CD4-positive, alpha-beta T cell treated with Interleukin-15 for 4 hours (primary cell): ENCODE data around the gene INTS15.
A peak's percentile ranks its signal among the peaks of the same experiment; 100 is the strongest.
"Not testable (repeated sequence)": the region's sequence is repeated elsewhere in the genome, so short reads cannot be mapped to it uniquely, and the experiment has no call there.

Experiments
- DNase-seq: peaks from one replicate; pipeline ENCODE4 v3.0.0-alpha.2; 2020; ENCODE audit warnings: low spot score

The INTS15 gene

DNA sequence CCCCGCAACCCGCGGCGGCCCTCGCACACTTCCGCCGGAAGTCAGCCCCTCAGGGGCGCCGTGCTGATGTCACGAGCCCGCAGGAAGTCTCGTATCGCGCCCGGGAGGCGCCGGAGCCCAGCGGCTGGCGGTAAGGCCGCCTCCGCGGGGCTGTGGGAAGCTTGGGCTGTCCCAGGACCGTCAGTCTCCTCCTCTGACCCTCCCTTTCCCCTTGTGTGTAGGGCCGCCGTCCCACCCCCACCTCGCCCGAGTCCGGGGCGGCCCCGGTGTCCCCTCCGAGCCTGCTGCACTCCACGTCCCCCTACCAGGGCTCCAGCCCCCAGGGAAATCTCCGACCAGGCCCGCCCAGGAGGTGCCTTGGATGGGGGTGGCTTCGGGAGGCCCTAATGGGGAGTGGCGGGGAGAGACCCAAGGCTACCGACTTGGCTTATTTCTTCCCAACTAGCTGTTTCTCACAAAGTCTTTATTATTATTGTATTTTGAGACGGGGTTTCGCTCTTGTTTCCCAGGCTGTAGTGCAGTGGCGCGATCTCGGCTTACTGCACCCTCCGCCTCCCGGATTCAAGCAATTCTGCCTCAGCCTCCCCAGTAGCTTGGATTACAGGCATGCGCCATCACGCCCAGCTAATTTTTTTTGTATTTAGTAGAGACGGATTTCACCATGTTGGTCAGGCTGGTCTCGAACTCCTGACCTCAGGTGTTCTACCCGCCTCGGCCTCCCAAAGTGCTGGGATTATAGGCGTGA lies 12.3 kb upstream of the INTS15 start, which contains the start of gene ZDHHC4:
TSS of gene ZDHHC4 (plus strand) at position 86 of the 745 bp plus-strand sequence. CDS start 3,108 bp downstream, outside the sequence.
- DNase-seq = peak; percentile 84

DNA sequence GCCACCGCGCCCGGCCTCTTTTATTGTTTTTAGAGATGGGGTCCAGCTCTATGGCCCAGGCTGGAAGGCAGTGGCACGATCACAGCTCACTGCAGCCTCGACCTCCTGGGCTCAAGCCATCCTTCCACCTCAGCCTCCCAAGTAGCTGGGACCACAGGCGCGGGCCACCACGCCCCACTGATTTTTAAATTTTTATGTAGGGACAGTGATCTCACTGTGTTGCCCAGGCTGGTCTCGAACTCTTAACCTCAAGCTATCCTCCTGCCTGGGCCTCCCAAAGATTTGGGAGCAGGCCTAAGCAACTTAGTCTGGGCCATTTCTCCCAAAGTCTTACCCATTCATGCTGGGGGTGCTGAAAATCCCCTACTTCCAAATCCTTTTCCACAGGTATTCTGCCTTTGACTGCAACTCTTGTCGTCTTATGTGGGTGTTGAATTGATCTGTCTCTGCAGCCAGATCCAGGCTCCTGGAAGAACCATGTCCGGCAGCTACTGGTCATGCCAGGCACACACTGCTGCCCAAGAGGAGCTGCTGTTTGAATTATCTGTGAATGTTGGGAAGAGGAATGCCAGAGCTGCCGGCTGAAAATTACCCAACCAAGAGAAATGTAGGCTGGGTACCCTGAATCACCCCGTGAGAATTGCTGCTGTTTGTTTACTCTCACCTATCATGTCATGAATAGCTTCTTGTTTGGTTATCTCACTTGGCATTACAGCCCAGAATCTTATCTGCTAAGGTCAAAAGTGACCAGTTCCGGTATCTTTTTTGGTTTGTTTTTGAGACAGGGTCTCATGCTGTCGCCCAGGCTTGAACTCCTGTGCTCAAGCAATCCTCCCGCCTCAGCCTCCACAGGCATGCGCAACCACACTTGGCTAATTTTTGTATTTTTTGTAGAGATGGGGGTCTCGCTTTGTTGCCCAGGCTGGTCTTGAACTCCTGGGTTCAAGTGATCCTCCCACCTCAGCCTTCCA lies 11.4 kb upstream of the INTS15 start:
- no peak for DNase-seq

DNA sequence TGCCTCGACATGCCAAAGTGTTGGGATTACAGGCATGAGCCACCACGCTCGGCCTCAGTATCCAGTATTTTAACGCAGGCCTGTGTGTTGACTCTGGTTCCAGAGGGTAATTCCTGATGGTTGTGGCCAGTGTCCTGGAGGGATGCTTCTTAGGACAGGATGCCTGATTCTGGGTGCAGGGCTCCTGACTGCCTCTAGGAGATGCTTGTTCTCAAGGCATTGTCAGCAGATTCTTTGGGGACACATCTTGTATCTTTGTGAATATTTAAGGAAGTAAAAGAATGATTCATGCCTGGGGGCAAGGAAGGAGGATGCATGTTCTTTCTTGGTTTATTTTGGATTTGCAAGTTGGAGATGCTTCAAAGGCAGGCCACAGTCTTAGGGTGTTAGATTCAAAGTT lies 10.4 kb upstream of the INTS15 start:
- DNase-seq = no peak

DNA sequence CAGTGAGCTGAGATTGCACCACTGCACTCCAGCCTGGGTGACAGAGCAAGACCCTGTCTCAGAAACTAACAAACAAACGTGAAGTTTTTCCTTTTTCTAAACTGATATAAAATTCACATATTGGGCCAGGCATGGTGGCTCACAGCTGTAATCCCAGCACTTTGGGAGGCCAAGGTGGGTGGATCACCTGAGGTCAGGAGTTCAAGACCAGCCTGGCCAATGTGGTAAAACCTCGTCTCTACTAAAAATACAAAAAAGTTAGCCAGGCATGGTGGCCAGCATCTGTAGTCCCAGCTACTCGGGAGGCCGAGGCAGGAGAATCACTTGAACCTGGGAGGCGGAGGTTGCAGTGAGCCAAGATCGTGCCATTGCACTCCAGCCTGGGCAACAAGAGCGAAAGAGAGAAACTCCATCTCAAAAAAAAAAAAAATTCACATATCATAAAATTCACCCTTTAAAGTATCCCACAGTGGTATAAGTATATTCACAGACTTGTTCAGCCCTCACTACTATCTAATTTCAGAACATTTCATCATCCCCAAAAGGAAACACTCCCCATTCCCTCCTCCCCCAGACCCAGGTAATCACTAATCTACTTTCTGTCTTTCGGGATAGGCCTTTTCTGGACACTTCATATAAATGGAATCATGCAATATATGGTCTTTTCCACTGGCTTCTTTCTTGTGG lies 3.9 kb upstream of the INTS15 start:
- DNase-seq = not testable (repeated sequence)

DNA sequence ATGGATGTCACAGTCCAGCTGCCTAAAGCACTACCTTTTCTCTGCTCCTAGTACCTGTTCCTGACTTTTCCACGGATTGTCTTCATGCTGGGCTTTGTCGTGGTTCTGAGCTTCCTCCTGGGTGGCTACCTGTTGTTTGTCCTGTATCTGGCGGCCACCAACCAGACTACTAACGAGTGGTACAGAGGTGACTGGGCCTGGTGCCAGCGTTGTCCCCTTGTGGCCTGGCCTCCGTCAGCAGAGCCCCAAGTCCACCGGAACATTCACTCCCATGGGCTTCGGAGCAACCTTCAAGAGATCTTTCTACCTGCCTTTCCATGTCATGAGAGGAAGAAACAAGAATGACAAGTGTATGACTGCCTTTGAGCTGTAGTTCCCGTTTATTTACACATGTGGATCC lies 1.3 kb upstream of the INTS15 start:
- no peak for DNase-seq

DNA sequence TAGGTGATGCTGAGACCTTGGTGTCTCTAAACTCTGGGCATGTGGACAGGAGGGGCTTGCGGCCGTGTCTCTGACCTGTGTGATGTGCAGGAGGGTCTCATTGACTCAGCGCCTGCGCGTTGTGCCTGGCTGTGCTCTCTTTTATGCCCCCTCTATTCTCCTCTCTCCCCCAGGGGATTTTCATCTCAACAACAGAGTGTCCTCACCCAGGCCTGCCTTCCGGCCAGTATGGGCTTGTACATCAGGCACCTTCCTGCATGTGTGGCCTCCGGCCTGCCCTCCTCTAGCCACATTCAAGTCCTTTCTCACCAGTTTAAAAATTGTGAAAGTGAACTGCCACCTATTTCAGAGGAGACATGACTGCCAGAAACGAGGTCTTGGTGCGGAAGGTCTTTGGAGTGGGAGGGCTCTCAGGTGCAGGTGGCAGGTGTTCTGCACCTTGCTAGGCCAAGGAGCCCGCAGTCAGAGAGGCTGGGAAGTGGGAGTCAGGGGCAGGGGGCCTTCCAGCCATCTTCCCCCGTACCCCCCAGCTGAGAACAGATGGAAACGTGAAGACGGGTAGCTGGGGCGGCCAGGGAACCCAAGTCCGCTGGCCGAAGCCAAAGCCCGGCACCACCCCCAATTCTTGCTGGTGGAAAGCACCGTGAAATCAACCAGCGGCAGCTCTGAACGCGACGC lies 531 bp upstream of the INTS15 start:
- DNase-seq = no peak

DNA sequence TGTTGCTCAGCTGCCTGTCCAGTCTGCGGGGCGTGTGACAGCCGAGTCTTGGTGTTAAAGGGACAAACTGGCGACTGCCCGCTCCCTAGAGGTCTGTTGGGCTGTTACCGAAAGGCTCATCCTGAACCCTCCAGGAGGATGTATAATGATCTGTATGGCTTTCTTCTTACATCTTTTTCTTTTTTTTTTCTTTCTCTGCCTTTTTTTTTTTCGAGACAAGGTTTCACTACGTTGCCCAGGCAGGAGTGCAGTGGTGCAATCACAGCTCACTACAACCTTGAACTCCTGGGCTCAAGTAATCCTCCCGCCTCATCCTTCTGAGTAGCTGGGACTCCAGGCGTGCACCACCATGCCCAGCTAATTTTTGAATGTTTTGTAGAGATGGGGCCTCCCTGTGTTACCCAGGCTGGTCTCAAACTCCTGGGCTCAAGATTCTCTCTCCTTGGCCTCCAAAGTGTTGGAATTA lies 857 bp downstream of the INTS15 start:
- DNase-seq = no peak

DNA sequence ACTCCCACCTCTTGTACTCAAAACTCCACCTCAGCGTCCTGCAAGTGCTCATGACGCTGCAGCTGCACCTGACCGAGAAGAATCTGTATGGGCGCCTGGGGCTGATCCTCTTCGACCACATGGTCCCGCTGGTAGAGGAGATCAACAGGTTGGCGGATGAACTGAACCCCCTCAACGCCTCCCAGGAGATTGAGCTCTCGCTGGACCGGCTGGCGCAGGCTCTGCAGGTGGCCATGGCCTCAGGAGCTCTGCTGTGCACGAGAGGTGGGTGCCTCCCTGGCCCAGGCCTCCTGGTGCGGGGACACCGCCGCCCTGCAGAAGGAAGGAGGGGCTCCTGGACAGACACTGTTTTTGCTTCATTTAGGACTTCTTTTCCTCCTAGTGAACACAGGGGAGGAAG lies 10.3 kb downstream of the INTS15 start:
- no peak for DNase-seq

DNA sequence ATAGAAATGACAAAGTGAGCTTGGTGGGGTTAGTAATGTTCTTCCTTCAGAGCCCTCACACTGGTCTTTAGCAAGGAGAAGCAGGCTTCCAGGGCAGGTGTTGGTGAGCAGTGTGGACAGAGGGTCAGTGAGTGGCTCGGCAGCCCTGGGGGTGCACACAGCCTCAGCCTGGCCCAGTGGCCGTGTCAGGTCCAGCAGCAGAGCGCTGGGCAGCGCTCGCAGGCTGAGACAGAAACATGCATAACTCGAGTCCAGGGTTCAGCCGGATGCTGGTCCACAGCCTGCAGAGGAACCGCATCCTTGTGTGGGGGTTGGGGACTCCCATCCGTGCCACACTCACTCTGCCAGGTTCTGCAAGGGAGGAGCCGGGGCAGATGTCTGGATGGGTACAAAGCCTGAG lies 14.6 kb downstream of the INTS15 start:
- DNase-seq = no peak

DNA sequence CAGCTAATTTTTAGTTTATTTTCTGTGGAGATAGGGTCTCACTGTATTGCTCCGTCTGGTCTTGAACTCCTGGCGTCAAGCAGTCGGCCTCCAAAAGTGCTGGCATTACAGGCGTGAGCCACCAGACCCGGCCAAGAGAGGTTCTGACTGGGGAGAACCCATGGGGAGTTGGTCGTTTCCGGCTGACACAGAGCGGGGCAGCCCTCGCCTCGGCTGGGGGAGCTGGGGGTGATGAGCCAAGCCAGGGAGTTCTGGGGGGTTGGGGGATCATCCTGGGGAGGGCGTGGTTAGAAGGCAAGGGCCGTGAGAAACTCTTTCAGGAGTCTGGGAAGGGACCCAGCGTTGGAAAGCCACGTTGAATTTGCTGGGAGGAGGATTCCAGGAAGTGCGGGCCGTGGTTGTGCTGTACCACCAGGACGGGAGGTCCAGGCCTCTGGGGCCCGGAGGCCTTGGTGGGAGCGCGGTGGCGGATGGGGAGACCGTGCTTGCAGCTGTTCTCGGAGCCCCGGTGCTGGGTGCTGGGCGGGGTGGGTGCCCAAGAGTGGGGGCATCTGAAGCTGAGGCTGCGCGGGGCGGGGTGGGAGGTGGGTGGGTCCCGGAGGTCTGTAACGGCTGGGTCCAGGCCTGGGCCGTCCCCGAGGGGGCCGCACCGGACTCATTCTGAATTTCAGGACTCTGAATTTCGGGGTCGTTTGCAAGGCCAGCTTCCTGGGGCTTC lies 17.2 kb downstream of the INTS15 start:
- no peak for DNase-seq

DNA sequence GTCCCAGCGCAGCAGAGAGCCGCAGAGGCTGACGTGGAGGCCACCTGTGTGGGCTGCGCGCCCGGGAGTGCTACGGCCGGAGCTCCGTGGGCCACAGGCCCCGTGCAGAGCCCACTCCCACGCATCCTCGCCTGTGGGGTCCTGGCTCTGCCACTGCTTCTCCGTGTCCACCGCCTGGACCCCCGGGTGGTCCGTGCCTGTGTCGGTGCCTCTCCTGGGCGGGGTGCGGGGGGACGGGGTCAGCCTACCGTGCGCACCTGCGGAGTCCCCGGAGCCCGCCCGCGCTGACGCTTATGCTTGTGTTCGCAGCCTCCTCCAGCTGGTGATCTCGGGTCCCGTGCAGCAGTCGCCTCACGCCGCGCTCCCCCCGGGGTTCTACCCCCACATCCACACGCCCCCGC lies 17.8 kb downstream of the INTS15 start:
- no peak for DNase-seq

DNA sequence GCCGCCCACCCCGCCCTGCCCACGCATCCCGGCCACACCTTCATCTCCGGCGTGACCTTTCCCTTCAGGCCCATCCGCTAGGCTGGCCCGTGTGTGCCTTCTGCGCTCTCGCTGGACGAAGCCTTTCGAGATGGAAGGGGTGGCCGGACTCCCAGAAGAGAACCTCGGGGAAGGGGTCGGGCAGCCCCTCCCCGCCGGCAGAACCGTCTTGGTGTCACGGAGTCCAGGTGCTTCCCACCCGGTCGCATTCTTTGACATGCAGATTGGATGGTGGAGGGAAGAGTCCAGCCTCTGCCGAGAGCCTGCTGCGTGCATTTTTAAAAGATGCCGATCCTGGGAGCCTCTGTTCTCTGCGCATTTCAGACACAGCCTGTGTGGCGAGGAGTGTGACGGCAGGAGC lies 18.3 kb downstream of the INTS15 start:
- no peak for DNase-seq

DNA sequence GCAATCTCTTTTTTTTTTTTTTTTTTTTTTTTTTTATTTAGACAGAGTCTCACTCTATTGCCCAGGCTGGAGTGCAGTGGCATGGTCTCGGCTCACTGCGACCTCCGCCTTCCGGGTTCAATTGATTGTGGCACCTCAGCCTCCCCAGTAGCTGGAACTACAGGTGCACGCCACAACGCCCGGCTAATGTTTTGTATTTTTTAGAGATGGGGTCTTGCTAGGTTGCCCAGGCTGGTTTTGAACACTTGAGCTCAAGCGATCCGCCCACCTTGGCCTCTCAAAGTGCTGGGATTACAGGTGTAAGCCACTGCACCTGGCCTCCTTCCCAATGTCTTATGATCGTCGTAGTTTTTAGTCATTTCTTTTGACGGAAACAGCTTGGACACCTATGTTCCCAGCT lies 19.0 kb downstream of the INTS15 start:
- DNase-seq = no peak

DNA sequence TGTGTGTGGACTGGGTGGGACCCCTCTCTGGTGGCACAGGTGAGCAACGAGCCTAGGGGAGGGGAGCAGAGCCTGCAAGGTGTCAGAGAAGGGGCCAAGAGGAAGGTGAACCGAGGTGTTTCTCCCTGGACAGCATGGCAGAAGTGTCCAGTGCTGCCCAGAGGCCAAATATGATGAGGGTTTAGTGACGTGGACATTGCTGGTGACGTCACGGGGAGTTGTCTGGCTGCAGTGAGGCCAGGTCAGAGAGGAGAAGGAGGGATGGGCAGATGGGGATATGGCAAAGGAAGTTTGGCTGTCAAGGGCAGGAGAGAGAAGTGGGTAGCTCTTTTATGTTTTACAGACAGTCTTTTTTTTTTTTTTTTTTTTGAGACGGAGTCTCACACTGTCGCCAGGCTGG lies 23.0 kb downstream of the INTS15 start:
- DNase-seq = no peak

DNA sequence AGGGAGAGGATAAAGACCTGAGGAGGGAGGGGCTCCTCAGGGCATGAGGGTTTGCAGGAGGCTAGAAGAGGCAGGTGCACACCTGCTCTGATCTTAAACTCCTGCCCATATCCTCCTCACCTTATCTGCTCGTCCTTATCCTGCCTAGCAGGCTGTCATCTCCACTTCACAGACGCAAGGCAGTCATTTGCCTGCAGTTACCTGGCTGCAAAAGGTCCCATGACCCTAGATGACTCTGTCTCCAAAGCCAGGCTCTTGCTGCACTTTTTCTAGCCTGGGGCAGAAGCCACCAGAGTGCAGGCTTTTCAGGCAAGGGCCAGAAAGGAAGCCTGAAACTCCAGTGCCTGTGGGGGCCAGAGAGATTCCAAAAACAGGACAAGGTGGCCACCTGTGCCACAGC lies 23.9 kb downstream of the INTS15 start:
- DNase-seq = no peak

DNA sequence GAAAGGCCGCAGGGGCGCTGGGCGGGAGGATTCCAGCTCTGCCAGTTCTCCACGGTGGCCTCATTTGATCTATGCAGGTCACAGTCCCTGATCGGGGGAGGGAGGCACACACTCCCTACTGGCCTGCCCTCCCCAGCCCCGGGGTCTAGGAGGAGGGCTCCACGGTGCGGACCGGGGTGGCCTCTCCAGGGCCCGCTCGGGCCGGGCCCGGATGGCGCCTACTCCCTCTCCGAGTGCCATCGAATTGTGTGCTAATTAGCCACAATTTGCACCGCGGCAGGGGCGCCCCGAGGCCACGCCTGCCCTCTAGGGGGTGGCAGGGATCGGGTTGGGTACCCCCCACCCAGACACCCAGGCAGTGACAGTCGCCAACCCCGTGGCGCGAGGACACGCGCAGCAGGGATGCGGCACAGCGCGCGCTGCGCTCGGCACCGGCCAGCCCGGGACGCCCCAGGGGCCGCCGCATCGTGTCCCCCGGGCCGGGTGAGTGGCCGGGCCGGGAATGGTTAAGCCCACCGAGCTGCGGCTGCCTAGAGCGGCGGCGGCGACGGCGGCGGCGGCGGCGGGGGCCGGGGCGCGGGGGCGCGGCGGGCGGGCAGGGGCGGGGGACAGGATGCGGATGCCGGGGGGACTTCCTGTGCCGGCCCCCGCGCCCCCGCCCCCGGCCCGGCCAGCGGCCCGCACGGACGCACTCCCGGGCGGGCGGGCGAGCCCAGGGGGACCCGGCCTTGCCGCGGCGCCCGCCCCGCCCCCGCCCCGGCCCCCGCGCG lies 25.3 kb downstream of the INTS15 start, which contains the start of gene ZNF853:
TSS of gene ZNF853 (plus strand) at position 658 of the 770 bp plus-strand sequence. CDS start 565 bp downstream, outside the sequence.
- no peak for DNase-seq

DNA sequence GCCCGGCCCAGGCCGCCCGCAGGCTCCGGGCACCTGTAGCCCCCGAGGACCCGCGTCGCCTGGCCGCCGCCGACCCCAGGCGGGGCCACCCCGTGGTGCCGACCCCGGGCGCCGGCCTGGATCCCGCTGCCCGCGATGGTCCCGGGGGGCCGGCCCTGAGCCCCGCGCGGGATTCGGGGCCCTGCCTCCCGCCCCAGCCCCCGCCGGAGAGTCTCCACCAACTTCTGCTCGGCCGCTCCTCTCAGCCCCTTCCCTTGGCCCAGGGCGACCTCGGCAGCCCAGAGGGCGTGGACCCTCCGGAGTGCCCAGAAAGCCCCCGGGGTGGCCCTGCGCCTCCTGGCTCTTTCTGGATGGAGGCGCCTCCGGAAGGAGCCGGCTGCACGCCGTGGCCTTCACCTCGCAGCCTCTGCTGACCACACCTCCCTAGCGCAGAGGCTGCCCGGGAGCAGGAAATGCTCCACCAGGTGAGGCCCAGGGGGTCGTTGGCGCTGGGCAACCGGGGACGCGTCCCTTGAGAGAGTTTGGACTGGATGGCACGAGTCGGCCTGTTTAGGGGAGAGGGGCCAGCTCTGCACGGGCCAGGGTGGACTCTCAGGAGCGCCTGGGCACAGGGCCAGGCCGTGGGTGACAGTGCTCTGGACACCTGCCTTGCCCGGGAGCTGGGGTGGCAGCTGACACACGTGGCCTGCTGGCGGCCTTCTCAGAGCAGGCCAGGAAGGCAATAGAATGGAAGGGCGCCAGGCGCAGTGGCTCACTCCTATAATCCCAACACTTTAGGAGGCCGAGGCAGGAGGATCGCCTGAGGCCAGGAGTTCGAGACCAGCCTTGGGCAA lies 26.1 kb downstream of the INTS15 start:
- DNase-seq = no peak

DNA sequence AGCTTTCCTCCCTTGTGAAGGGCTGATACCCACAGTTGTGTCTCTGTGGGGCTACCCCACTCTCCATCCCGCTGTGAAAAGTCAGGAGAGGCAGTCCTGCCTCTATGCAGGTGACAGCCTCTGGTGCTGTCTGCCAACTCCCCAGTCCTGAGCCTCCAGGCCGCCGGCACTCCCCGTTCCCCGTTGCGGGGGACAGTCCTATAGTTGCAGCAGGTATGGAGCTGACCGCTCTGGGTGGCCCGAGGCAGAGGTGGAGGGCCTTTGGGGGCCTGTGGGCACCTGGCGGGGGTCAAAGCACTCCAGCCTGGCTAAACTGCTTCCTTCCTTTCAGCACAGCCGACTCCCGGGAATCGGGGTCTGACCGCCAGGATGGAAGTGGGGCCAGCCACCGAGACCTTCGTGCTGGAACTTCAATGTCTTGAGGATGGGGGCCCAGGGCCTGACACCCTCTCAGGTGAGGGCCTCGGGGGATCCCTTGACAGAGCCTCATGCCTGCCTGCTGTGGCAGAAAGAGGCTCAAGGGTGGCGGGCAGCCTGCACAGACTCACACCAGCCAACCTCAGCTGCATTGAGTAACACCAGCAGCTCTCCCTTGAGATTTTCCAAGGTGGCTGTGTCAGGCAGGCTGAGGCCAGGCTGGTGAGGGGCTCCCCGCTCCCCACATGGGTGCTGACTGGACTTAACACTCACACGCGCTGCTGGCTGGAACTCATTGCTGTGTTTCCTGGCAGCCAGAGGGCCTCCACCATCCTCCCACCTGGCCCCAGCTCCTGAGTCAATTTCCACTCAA lies 27.2 kb downstream of the INTS15 start:
- no peak for DNase-seq
